Measurements from ENCODE around the gene NEXMIF.
"Not testable (repeated sequence)": the region's sequence is repeated elsewhere in the genome, so short reads cannot be mapped to it uniquely, and the experiment has no call there.

DNA sequence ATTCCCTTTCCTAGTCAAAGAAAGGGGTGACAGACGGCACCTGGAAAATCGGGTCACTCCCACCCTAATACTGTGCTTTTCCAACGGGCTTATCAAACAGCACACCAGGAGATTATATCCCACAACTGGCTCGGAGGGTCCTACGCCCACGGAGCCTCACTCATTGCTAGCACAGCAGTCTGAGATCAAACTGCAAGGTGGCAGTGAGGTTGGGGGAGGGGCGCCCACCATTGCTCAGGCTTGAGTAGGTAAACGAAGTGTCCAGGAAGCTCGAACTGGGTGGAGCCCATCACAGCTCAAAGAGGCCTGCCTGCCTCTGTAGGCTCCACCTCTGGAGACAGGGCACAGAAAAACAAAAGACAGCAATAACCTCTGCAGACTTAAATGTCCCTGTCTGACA, 42.9 kb downstream of the NEXMIF start:
- TF ChIP-seq GATA1 (IDR thresholded peaks at IDR 0.05; ENCODE audit: low read depth, low read length); POLR2A (IDR thresholded peaks at IDR 0.05; ENCODE audit: low read length): not testable (repeated sequence)

Measured in erythroblast (primary cell).